Lung microvascular endothelial cell (primary cell): ENCODE data around the gene CHCHD6. TPM values are rescaled to one million over a fixed set of nuclear protein-coding genes. Genes with fewer than 3 reads are reported as not detected.

Experiments used
- DNase-seq, 2 donors: peaks; one replicate each; pipeline versions ENCODE4 v3.0.0 to v3.0.0-alpha.2; 2010; ENCODE audit warnings: low read depth in 2 of 2
- total RNA-seq: library from RNA; depleted of rRNA; stranded (reverse); fragments of >200 nt; gene quantifications from 2 replicates; pipeline ENCODE4 v1.2.1, GENCODE V29; 2014

CHCHD6 gene
- total RNA-seq, 1 donor from 2014 or later: 4.6 TPM

DNA sequence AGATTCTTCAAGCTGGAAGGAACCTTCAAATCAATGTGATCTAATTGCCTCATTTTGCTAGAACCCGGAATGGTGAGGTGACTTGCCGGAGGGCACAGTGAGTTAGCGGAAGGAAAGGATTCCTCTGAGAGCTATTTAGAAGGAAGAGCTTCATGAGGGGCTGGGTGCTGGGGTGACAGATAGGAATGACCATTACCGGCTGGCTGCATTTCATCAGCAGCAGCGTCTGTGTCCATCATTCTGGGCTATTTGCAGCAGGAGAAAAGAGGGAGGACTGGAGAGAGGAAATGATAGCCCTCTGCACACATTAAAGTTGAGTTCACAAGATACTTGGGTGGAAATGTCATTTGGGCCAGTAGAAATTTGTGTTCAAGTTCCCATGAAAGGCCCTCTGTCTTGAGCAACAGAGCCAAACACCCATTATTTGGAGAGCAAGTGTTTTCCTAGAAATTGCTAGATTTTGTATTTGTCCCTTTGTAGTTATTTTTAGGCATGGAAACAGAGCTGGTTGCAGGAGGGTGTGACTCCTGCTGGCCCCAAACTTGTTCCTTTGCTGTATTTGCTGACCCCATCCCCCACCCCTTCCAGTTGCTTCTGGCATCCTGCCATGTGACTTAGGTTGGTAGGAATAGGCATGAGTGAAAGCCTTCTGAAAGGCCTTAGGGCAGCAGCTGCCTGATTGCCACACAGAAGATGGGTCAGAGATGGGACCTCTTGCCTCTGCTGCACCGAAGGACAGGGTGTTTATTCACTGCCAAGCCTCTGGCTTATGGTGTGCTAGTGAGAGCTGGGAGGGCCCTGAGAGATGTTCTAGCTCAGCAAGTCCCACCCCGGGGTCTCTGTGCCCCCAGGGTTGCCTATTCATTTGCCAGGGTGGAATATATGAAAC, 191.4 kb downstream of the CHCHD6 start:
- DNase-seq: no peak

DNA sequence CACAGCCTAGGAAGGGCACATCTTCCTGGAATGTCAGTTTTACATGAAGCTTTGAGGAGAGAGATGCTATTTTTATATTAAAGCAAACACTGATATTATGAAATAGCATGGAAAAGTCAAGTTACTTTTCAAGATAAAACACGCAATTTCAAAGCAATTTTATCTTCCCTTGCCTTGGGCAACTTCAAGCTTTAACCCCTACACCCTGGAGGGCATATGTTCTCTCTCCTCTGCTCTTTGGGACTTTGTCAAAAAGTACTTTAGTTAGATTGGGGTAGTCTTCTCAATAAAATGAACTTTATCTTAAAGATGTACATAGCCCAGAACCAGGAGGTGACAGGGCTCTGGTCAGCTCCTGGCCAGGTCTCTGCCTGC, 192.0 kb downstream of the CHCHD6 start:
- DNase-seq: no peak

- DNase-seq: no peak
These were observed 192.9 kb downstream of the CHCHD6 start for GRCh38 chr3:126896968-126897367.

DNA sequence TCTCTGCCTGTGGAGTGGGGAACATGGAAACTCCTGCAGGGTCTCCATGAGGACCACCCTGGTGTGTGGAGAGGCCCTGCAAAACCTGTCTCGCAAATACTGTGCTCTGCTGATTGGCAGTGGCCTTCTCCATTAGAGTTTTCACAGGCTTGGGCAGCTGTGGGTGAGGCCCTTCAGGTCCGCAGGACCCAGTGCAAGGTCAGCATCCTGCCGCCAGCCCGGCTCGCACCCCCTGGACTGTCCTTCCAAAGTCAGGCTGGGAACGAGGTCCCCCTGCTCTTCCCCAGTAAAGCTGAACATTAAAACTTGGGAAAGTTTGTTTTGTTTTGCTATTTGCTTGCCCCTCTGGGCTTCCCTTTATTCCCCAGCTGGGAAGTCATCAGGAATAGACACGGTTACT, 193.9 kb downstream of the CHCHD6 start:
- no peak for DNase-seq

GRCh38 chr3:126900859-126901540, 197.0 kb downstream of the CHCHD6 start:
- DNase-seq: no peak

DNA sequence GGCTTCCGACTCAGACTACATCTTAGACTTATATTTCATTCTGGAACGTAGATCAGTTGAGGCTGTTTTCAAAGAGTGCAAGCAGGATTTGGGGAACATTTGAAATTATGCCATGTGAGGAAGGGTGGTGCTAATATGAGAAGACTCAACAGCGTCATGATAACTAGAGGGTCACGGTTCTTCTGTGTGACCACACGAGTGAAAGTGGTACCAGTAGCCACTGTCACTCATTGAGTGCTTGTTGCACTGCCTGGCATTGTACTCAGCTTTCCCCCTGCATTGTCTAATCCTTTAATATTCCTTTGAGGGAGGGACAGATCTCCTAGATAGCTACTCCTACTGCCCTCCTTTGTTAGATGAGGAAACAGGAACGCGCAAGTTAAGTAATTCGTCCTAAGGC, 197.6 kb downstream of the CHCHD6 start:
- no peak for DNase-seq

DNA sequence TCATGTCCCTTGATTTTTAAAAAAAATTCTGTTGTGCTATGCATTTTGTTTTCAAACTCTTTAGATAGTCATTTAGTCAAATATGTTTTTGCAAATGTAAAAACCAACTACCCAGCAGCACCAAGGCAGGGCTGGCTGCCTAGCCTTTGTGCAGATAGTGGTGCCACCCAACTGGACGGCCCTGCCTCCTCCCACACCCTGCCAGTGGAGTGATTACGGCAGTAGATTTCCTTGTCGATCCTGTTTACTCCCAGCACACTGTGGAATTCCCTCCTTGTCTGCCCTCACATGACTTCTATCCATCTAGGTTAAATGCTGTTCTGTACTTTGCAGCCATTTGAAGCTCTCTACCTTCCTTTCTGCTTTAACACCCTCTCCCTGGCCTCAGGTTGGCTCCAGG, 199.5 kb downstream of the CHCHD6 start:
- no peak for DNase-seq

DNA sequence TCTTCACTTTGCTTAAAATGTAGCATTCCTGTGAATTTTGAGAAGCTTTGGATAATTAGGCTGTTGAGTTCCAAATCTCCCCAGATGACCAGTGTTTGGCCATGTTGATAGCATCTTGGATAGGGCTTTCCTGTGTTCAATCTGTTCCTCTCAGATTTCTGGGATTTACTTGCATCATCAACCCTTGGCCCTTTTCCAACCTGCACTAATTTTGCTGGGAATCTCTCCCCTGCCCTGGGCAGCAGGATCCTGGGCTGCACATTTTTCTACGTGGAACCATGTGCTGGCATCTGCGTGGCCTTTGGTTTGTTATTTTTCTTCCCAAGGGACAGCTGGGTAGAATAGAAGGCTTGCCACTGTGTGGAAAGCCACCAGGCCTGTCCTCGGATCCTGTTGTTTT, 203.5 kb downstream of the CHCHD6 start:
- no peak for DNase-seq

- no peak for DNase-seq
These were observed 204.8 kb downstream of the CHCHD6 start for GRCh38 chr3:126908752-126909275.

DNA sequence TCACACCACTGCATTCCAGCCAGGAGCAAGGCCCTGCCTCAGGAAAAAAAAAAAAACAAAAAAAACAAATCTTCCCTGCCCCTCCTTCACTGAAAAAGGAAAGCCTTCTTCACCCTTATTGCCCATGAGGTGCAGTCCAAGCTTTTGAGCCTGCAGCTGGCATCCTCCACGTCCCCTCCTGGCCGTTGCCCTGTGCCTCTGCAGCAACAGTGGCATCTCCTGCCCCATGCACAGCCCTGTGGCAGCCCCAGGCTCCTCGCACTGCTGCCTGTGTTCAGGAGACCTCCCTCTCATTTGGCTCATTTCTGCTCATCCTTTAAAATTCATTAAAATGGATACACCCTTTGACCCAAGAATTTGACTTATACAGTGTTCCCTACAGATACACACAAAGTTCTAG, 206.2 kb downstream of the CHCHD6 start:
- DNase-seq: no peak

GRCh38 chr3:126911162-126912026, 207.4 kb downstream of the CHCHD6 start:
- DNase-seq: peak; percentile 86 to 98

DNA sequence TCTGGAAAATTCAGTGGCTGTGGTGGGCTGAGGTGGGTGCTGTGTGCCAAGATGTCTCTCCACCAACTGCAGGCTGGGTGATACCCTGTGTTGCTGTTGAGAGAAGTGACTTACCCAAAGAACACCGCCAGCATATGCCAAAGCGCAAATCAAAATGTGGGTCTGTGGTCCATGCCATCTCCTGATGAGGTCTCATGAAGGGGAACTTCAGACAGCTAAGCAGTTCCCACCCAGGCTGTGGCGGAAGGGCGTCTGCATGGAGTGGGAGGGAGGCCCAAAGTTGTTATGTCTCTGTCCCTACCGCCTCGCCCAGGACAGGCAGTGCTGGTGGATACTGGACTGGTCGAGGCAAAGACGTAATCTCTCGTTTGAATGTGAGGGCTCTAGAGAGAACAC, 208.0 kb downstream of the CHCHD6 start:
- no peak for DNase-seq

DNA sequence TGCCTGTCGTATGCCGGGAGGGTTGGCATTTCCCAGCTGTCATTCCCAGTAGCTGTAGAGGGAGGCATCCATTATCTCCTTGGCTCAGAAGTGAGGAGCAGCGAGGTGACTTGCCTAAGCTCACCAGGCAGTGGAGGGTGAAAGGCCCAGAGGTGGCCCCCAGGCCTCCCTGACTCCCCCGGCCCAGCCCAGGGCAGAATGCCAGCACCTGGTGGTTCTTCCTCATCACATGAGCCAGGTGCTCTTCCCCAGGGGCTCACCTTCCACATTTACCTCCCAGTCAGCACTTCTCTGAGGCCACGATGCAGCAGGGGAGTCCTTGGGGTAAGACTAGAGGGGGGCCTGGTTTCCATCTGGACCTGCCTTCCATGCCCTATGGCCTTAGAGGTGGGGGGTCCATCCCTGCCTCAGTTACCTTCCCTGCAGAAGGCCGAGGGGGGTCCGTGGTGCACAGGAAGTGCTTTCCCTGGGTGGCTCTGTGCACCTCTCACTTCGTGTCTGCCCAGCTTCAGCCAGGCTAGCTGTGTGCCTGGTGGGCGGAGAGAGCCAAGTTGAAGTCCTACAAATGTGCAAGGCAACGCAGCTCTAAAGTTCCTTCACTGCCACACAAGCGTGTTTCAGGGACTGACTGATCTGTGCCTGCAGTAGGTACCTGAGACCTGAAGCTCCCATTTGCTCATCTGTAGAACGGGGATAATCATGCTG, 208.6 kb downstream of the CHCHD6 start:
- no peak for DNase-seq

DNA sequence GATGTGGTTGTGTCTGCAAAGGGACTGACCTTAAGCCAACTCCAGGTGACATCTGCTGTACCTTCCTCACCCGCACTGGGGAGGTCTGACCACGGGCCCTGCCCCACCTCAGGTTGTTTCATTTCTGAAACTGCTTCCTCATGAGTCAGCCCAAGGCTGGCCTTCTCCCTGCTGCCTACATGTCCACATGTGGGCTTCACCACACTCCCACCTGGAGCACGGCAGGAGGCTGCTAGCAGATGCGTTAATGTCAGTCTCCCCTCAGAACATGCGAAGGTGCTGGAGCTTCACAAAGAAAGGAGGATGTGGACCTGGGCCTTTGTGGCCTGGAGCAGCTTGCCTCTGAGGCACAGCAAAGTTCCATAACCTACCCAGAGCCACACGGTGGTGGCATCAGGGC, 209.5 kb downstream of the CHCHD6 start:
- no peak for DNase-seq

GRCh38 chr3:126914226-126914625, 210.2 kb downstream of the CHCHD6 start:
- DNase-seq: no peak

- DNase-seq: no peak
These were observed 211.0 kb downstream of the CHCHD6 start for GRCh38 chr3:126915015-126915414.

DNA sequence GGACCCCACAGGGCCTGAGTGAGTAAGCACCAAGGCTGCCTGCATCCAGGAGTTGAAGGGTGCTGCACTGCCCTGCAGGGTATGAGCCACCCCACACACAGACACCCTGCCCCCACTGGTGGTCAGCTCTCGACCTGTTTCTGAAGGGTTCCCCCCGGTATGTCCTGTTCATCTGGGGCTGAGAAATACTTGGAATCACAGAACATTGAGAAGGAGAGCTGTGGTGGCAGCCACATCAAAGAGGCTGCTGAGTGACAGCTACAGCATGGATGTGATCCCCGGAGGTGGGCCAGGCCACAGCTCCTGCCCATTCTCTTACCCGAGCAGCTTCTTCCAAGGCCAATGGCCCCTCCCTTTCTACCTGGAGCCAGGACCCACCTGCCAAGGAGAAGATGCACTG, 212.5 kb downstream of the CHCHD6 start:
- no peak for DNase-seq

- DNase-seq: no peak
These were observed 213.3 kb downstream of the CHCHD6 start for GRCh38 chr3:126917232-126917804.

DNA sequence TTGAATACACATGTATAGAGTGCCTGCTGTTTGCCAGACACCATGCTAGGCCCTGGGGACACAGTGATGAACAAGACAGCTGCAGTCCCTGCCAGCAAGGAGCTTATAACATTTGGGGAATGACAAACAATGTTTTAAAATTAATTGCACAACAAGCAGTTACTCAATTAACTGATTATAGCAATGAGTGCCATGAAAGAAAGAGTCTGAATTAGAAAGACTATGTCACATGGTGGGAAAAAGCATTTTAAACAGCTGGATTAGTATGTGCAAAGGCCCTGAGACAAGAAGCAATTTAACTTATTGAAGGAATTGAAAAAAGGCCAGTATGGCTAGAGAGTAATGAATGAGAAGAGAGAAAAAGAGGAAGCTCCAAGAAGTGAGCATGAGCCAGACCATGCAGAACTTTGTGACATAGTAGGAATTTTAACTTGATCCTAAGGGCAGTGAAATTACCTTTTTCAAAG, 214.3 kb downstream of the CHCHD6 start:
- no peak for DNase-seq

DNA sequence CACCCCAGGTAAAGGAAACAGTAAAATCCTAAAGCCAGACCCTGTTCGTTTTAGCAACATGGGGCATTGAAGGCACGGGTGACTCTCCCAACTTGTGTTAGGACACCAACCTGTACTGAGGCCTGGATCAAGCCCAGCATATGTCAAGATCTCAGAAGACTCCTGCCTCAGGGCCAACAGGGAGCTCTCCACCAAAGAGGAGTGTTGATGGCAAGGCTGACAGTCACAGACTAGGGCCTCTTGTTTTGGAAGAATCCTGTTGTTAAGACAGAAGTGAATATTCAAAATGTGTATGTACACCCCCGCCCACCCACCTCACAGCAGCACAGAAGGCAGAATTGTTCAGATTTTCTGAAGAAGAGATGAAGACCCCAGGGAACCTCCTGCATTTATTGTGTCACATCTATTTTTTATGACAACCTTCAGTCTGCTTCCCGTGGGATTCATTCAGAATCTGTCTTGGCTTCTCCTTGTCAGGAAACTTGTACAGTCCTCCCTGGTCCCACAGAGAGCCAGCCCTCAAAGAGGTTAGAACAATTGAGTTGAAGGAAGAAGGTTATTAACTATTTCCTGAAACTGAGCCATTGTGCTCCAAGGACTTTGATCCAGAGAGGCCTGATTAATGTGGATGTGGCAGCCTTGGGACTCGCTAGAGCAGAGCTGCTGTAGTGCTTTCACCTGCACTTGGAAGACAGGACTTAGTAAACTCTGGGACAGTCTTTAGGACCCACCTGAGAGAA, 217.2 kb downstream of the CHCHD6 start:
- DNase-seq: peak in 1 of 2 donors; percentile 84
